HFF-Myc (cell line): ENCODE measurements around the gene YDJC.

Experiments used
- DNase-seq: peaks from one replicate; pipeline ENCODE4 v3.0.0-alpha.2; 2011; ENCODE audit warnings: low read depth; ENCODE audit errors: extremely low read depth
- H3K4me3 ChIP-seq: replicated peaks from 2 replicates; pipeline ENCODE4 v1.5.1; 2011; ENCODE audit warnings: low read depth, mild to moderate bottlenecking, control low read depth, low read length
- TF ChIP-seq, protein P1 (sequence below): IDR thresholded peaks from 2 replicates; pipeline ENCODE4 v1.5.1; 2012; ENCODE audit warnings: mild to moderate bottlenecking, low read depth, low read length, control low read depth; ENCODE audit errors: missing control alignments

The YDJC gene

DNA sequence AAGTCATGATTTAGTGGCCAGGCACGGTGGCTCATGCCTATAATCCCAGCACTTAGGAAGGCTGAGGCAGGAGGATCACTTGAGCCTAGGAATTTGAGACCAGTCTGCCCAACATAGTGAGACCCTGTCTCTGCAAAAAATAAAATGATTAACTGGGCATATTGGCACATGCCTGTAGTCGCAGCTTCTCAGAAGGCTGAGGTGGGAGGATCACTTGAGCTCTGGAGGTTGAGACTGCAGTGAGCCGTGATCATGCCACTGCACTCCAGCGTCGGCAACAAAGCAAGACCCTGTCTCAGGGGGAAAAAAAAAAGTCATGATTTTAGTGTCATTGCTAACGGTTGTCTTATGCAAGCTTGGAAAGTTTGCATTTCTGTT, 50.4 kb downstream of the YDJC start:
- H3K4me3 ChIP-seq = no peak overlapping the region
- no peak for DNase-seq
- TF ChIP-seq, protein P1, sequence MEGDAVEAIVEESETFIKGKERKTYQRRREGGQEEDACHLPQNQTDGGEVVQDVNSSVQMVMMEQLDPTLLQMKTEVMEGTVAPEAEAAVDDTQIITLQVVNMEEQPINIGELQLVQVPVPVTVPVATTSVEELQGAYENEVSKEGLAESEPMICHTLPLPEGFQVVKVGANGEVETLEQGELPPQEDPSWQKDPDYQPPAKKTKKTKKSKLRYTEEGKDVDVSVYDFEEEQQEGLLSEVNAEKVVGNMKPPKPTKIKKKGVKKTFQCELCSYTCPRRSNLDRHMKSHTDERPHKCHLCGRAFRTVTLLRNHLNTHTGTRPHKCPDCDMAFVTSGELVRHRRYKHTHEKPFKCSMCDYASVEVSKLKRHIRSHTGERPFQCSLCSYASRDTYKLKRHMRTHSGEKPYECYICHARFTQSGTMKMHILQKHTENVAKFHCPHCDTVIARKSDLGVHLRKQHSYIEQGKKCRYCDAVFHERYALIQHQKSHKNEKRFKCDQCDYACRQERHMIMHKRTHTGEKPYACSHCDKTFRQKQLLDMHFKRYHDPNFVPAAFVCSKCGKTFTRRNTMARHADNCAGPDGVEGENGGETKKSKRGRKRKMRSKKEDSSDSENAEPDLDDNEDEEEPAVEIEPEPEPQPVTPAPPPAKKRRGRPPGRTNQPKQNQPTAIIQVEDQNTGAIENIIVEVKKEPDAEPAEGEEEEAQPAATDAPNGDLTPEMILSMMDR = no peak
